ENCODE data around the gene RNASEH2B.

RNASEH2B gene

DNA sequence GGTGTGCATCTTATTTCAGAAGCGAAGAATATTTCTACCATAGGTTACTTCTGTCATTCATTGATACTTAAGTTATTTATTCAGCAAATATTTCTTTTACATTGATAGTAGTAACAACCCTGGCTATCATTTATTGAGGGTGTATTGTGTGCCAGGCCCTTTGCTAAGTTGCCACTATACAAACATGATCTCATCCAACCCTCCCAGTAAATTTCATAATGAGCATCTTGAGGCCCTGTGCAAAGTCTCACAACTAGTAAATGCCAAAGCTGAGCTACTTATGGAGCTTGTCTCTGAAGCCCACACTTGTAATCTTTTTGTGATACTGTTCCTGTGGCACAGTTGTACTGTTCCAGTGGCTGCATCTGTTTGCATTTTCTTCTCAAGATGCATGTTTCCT lies 36.1 kb downstream of the RNASEH2B start:
- Histone ChIP-seq H2AFZ (ENCODE audit: low read depth, low read length) (no peak overlapping the region), H3K9me3 (ENCODE audit: insufficient read depth, low read length, severe bottlenecking) (no peaks in the 10 kb centered on the region), H4K20me1 (ENCODE audit: insufficient read depth, low read length) (peaks cover 6% of the 10 kb centered on the region; the same call in 1 of the 2 replicates), H3K4me3 (ENCODE audit: low read depth in 1 of 2, low read length in 2 of 2) (no peak overlapping the region), H3K79me2 (ENCODE audit: insufficient read depth, low read length) (peaks cover 73% of the 10 kb centered on the region), H3K9ac (ENCODE audit: low read depth, low read length) (no peak overlapping the region), H3K27me3 (ENCODE audit: insufficient read depth, low read length, poor library complexity) (no peaks in the 10 kb centered on the region), H3K4me2 (ENCODE audit: insufficient read depth, low read length) (no peak overlapping the region), H3K4me1 (ENCODE audit: insufficient read depth, low read length) (no peaks in the 10 kb centered on the region), H3K36me3 (ENCODE audit: insufficient read depth, low read length) (peaks cover 98% of the 10 kb centered on the region), H3K27ac (ENCODE audit: low read length) (no peak overlapping the region)
- DNase-seq (no peak), ATAC-seq (ENCODE audit: insufficient read depth, low read depth) (no peak)
- no peak for TF ChIP-seq EZH2 (IDR thresholded peaks at IDR 0.05; ENCODE audit: borderline replicate concordance, low read depth, low read length, severe bottlenecking)
- no peak for TF ChIP-seq CTCF (IDR thresholded peaks at IDR 0.05; ENCODE audit: borderline replicate concordance, extremely low read depth, low read length, poor library complexity, severe bottlenecking)

DNA sequence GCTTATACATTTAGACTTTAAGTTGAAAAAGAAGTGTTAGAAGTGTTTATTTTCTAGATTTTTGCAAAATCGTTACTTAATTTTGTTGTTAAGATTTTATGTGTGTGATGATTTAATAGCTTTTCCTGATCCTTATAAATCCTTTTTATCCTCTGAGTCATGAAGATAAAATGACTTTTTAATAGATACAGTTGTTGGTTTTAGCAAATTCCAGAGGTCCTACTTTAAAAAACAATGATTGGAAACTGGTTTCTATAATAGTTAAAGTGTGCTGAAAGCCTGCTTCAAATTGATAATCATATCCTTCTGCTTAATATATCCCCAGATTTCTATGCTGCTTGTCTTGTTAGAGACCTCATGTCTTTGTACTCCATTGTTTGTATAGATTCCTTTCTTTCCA lies 39.0 kb downstream of the RNASEH2B start:
- Histone ChIP-seq H3K27me3 (ENCODE audit: insufficient read depth, low read length, poor library complexity) (no peaks in the 10 kb centered on the region), H3K9me3 (ENCODE audit: insufficient read depth, low read length, severe bottlenecking) (no peaks in the 10 kb centered on the region), H3K4me2 (ENCODE audit: insufficient read depth, low read length) (no peak overlapping the region), H3K27ac (ENCODE audit: low read length) (no peak overlapping the region), H3K4me1 (ENCODE audit: insufficient read depth, low read length) (no peaks in the 10 kb centered on the region), H3K4me3 (ENCODE audit: low read depth in 1 of 2, low read length in 2 of 2) (no peak overlapping the region), H2AFZ (ENCODE audit: low read depth, low read length) (no peak overlapping the region), H3K36me3 (ENCODE audit: insufficient read depth, low read length) (peaks cover 98% of the 10 kb centered on the region), H4K20me1 (ENCODE audit: insufficient read depth, low read length) (peaks cover 3% of the 10 kb centered on the region; the same call in 1 of the 2 replicates), H3K9ac (ENCODE audit: low read depth, low read length) (no peak overlapping the region), H3K79me2 (ENCODE audit: insufficient read depth, low read length) (peaks cover 73% of the 10 kb centered on the region)
- DNase-seq (no peak), ATAC-seq (ENCODE audit: insufficient read depth, low read depth) (no peak)
- no peak for TF ChIP-seq CTCF (IDR thresholded peaks at IDR 0.05; ENCODE audit: borderline replicate concordance, extremely low read depth, low read length, poor library complexity, severe bottlenecking)
- TF ChIP-seq EZH2 (IDR thresholded peaks at IDR 0.05; ENCODE audit: borderline replicate concordance, low read depth, low read length, severe bottlenecking) = no peak

DNA sequence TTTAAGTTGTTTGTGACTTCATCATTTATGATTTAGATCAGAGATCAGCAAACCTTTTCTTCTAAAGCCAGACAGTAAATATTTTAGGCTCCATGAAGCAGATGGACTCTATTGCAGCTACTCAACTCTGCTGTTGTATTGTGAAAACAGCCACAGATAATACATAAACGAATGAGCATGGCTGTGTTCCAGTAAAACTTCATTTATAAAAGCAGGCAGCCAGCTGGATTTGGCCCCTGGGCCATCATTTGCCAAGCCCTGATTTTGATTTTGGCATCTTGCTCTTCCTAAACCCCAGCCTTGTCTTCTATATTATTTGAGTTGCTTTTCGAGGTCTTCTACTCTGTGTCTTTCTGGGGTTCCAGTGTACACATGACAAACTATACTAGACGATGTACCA lies 41.3 kb downstream of the RNASEH2B start:
- no peak overlapping the region for H3K27ac ChIP-seq (ENCODE audit: low read length)
- no peak for DNase-seq
- H3K79me2 ChIP-seq (ENCODE audit: insufficient read depth, low read length) = peaks cover 75% of the 10 kb centered on the region
- TF ChIP-seq EZH2 (IDR thresholded peaks at IDR 0.05; ENCODE audit: borderline replicate concordance, low read depth, low read length, severe bottlenecking) (no peak), CTCF (IDR thresholded peaks at IDR 0.05; ENCODE audit: borderline replicate concordance, extremely low read depth, low read length, poor library complexity, severe bottlenecking) (no peak)
- ATAC-seq (ENCODE audit: insufficient read depth, low read depth) = no peak
- H3K4me2 ChIP-seq (ENCODE audit: insufficient read depth, low read length) = no peak overlapping the region
- H3K9me3 ChIP-seq (ENCODE audit: insufficient read depth, low read length, severe bottlenecking) = no peaks in the 10 kb centered on the region
- no peak overlapping the region for H2AFZ ChIP-seq (ENCODE audit: low read depth, low read length)
- H3K36me3 ChIP-seq (ENCODE audit: insufficient read depth, low read length) = peaks cover 98% of the 10 kb centered on the region
- H3K27me3 ChIP-seq (ENCODE audit: insufficient read depth, low read length, poor library complexity) = no peaks in the 10 kb centered on the region
- H3K9ac ChIP-seq (ENCODE audit: low read depth, low read length) = no peak overlapping the region
- H3K4me1 ChIP-seq (ENCODE audit: insufficient read depth, low read length) = no peaks in the 10 kb centered on the region
- H3K4me3 ChIP-seq (ENCODE audit: low read depth in 1 of 2, low read length in 2 of 2) = no peak overlapping the region
- H4K20me1 ChIP-seq (ENCODE audit: insufficient read depth, low read length) = no peaks in the 10 kb centered on the region; the same call in 1 of the 2 replicates

DNA sequence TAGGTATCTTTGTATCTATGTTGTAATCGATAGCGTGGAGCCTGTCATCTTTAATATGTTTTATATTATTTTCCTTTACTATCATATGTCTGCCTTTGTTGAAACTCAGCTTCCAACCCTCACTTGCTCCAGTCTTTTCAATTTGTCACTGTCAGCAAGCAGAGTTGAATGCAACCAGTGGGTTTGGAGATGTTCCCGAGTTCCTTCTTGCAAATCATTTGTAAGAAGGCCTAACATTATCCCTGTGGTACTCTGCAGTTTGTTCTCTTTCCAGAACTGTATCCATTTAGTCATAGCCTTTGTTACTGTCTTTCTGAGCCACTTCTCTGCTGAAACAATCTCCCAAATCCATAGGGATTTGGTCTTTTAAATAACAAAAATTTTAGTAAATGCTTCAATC lies 41.8 kb downstream of the RNASEH2B start:
- H3K4me3 ChIP-seq (ENCODE audit: low read depth in 1 of 2, low read length in 2 of 2) = no peak overlapping the region
- TF ChIP-seq CTCF (IDR thresholded peaks at IDR 0.05; ENCODE audit: borderline replicate concordance, extremely low read depth, low read length, poor library complexity, severe bottlenecking) (no peak), EZH2 (IDR thresholded peaks at IDR 0.05; ENCODE audit: borderline replicate concordance, low read depth, low read length, severe bottlenecking) (no peak)
- ATAC-seq (ENCODE audit: insufficient read depth, low read depth) = no peak
- peaks cover 99% of the 10 kb centered on the region for H3K36me3 ChIP-seq (ENCODE audit: insufficient read depth, low read length)
- no peak overlapping the region for H3K9ac ChIP-seq (ENCODE audit: low read depth, low read length)
- no peaks in the 10 kb centered on the region for H3K9me3 ChIP-seq (ENCODE audit: insufficient read depth, low read length, severe bottlenecking)
- H2AFZ ChIP-seq (ENCODE audit: low read depth, low read length) = no peak overlapping the region
- peaks cover 75% of the 10 kb centered on the region for H3K79me2 ChIP-seq (ENCODE audit: insufficient read depth, low read length)
- H3K4me1 ChIP-seq (ENCODE audit: insufficient read depth, low read length) = no peaks in the 10 kb centered on the region
- H4K20me1 ChIP-seq (ENCODE audit: insufficient read depth, low read length) = no peaks in the 10 kb centered on the region
- no peaks in the 10 kb centered on the region for H3K27me3 ChIP-seq (ENCODE audit: insufficient read depth, low read length, poor library complexity)
- no peak for DNase-seq
- no peak overlapping the region for H3K4me2 ChIP-seq (ENCODE audit: insufficient read depth, low read length)
- no peak overlapping the region for H3K27ac ChIP-seq (ENCODE audit: low read length)

Data from DND-41 (cell line).